GM12864 (cell line): ENCODE measurements around the gene STK11IP.
"Not testable (repeated sequence)": the region's sequence is repeated elsewhere in the genome, so short reads cannot be mapped to it uniquely, and the experiment has no call there.

Source experiments
- DNase-seq: peaks from one replicate; pipeline ENCODE4 v3.0.0-alpha.2; 2011; ENCODE audit warnings: low read depth
- H3K4me3 ChIP-seq: 2 replicates; pipeline ENCODE4 v1.5.1; 2011; ENCODE audit warnings: mild to moderate bottlenecking, low read depth, low read length, control low read depth
- TF ChIP-seq, protein P1 (sequence below): IDR thresholded peaks from 2 replicates; pipeline ENCODE4 v1.5.1; 2011; ENCODE audit warnings: low read depth, mild to moderate bottlenecking, moderate library complexity, low read length, control low read depth, inconsistent platforms; ENCODE audit errors: missing control alignments

The STK11IP gene

DNA sequence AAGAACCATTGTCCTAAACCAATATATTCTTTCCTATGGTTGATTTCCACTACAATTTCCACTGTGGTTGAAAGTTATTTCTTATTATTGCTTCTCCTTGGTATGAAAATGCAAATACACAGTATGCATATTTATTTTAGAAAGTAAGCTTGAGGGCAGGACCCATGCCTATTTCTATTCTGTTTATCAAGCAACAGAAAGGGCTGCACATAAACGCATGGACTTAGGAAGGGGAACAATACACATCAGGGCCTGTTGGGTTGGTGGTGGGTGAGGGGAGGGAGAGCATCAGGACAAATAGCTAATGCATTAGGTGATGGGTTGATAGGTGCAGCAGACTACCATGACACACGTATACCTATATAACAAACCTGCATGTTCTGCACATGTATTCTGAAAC is 50.5 kb downstream of the STK11IP start:
- H3K4me3 ChIP-seq: no peak overlapping the region
- no peak for DNase-seq
- TF ChIP-seq, protein P1, sequence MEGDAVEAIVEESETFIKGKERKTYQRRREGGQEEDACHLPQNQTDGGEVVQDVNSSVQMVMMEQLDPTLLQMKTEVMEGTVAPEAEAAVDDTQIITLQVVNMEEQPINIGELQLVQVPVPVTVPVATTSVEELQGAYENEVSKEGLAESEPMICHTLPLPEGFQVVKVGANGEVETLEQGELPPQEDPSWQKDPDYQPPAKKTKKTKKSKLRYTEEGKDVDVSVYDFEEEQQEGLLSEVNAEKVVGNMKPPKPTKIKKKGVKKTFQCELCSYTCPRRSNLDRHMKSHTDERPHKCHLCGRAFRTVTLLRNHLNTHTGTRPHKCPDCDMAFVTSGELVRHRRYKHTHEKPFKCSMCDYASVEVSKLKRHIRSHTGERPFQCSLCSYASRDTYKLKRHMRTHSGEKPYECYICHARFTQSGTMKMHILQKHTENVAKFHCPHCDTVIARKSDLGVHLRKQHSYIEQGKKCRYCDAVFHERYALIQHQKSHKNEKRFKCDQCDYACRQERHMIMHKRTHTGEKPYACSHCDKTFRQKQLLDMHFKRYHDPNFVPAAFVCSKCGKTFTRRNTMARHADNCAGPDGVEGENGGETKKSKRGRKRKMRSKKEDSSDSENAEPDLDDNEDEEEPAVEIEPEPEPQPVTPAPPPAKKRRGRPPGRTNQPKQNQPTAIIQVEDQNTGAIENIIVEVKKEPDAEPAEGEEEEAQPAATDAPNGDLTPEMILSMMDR: no peak

DNA sequence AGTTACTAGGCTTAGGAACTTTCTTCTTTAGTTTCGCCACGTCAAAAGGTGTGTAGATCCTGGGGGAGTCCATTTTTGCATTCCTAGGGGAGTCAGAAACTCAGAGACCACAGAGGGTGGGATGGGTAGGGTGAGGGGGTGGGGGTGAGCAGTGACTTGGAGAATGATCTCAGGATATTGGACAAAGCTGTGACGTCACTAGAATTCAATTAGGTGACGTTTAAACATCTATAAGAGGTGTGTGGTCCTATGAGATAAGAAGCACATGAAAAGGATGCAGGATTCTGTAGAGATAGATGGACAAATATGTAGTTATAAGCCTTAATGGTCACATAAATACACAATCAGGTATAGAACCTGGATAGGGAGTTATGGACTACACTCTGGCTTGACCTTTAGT is 51.3 kb downstream of the STK11IP start:
- TF ChIP-seq, protein P1: no peak
- H3K4me3 ChIP-seq: no peak overlapping the region
- DNase-seq: no peak

DNA sequence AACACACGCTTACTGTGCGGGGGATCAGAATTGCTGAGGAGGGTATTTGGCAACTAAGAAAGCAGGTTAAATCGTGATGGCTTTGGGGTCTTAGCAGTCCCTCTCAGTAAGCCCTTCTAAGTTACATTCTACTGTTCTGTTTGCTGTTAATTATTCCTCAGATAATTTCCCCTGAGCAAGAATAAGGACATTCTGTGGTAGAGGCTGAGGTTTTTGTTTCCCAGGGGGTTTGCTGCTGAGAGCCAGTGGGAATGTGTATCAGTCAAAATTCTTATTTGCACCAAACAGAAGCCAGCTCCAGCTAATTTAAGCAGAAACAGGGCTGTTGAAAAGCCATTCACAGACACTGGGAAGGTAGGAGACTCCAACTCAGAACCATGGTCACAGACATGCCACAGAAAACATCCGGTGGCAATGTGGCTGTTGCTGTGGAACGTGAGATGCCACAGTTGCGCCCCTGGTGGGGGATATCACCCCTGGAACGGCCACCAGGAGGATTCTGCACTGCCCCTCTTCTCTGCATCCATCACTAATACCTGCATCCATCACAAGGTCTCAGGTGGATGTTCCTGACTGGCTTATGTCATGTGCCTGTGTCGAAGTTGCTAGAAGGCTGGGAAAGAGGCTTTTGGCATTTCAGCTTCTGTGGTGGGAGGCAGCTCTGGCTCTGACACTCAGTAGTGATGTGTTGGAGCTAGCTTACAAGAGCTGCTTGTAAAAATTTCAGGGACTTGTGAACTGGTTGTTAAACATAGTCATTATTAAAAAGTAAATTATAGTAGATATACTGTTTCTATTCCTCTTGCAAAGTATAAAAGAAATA is 53.0 kb downstream of the STK11IP start:
- TF ChIP-seq, protein P1: no peak

DNA sequence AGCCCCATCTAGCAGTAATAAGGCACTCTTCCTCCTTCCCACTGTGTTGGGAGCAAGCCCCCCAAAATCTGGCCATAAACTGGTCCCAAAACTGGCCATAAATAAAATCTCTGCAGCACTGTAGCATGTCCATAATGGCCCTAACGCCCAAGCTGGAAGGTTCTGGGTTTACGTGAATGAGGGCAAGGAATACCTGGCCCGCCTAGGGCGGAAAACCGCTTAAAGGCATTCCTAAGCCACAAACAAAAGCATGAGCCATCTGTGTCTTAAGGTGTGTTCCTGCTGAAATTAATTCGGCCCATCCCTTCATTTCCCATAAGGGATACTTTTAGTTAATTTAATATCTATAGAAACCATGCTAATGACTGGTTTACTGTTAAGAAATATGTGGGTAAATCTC is 54.0 kb downstream of the STK11IP start:
- not testable (repeated sequence) for H3K4me3 ChIP-seq, DNase-seq

More for the DNA sequence above, 53.0 kb downstream of the STK11IP start:
- H3K4me3 ChIP-seq: no peak overlapping the region
- no peak for DNase-seq

DNA sequence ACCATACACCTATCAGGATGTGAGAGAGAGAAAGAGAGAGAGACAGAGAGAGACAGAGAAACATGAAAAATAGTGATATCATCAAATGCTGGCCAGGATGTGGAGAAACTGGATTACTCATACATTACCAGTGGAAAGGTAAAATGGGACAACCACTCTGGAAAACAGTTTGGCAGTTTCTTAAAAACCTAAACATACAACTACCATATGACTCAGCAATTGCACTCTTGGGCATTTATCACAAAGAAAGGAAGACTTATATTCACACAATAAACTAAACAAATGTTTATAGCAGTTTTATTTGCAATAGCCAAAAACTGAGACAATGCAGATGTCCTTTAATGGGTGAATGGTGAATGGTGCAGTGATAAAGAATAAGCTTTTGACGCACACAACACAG is 58.9 kb downstream of the STK11IP start:
- no peak overlapping the region for H3K4me3 ChIP-seq
- DNase-seq: no peak
- TF ChIP-seq, protein P1: no peak

DNA sequence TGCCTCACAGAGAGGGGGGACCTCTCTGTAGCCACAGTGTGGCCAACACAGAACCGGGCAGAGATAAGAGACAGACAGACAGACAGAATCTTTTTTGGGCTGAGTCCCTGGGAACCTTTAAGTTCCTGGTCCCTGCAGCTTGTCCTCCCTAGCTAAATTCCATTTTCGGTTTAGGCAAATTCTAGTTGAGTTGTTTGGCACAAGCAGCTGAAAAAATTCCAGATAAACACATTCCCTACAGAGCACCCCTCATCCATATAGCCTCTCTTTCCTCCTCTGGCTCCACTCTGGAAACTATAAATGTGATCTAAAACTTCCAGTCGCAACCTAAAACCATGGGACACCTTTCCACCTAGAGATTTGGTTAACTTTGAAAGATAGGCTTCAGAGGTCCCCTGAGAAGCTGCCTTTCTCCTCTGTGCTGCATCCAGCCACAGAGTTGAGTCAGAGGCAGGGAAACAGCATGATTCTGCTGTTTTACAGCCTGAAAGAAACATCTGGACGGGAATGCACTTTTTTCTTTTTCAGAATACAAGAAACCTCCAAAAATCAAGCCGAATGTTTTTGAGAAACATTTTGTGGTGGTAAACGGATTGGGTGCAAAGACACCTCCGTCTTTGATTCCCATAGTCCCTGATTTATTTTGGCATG is 60.7 kb downstream of the STK11IP start:
- TF ChIP-seq, protein P1: no peak
- no peak for DNase-seq
- no peak overlapping the region for H3K4me3 ChIP-seq

DNA sequence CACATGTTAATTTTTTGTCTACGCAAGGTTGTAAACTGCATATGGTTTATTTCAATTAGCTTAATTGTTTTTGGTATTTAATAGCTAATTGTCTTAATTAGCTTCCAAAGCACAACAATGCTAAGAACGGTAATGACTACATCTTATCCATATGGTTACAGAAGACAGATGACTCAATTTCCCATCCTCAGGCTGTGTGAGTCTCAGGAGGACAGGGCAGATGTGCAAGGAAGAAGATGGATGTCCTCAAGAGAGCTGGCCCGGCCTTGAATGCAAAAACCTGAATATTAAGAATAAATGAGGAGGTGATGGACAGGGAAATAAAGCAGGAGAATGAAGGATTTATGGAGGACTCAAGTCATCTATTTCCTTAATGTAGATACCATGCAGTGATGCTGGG is 61.2 kb downstream of the STK11IP start:
- DNase-seq: no peak

More for the DNA sequence above, 61.2 kb downstream of the STK11IP start:
- TF ChIP-seq, protein P1: no peak
- no peak overlapping the region for H3K4me3 ChIP-seq
